ENCODE results near the gene TACR1.
"Not testable (repeated sequence)": the region's sequence is repeated elsewhere in the genome, so short reads cannot be mapped to it uniquely, and the experiment has no call there.

Gene TACR1

GRCh38 chr2:75162259-75162658, 37.1 kb downstream of the TACR1 start:
- no peak for TF ChIP-seq CTCF (conservative IDR thresholded peaks at IDR 0.05)
- no peak overlapping the region for H3K27ac ChIP-seq

GRCh38 chr2:75157435-75157834, 41.9 kb downstream of the TACR1 start:
- H3K27ac ChIP-seq, result no peak overlapping the region
- TF ChIP-seq CTCF (conservative IDR thresholded peaks at IDR 0.05), result peak; percentile 75

GRCh38 chr2:75155115-75155514, 44.2 kb downstream of the TACR1 start:
- TF ChIP-seq CTCF (conservative IDR thresholded peaks at IDR 0.05), result no peak
- no peak overlapping the region for H3K27ac ChIP-seq

- TF ChIP-seq CTCF (conservative IDR thresholded peaks at IDR 0.05), result no peak
- peak overlapping the region; percentile 69 for H3K27ac ChIP-seq
These were observed 46.1 kb downstream of the TACR1 start for GRCh38 chr2:75153221-75153620.

GRCh38 chr2:75152243-75152642, 47.1 kb downstream of the TACR1 start:
- H3K27ac ChIP-seq, result not testable (repeated sequence)

GRCh38 chr2:75147884-75148283, 51.4 kb downstream of the TACR1 start:
- not testable (repeated sequence) for H3K27ac ChIP-seq

- H3K27ac ChIP-seq, result no peak overlapping the region
- no peak for TF ChIP-seq CTCF (conservative IDR thresholded peaks at IDR 0.05)
These were observed 52.6 kb downstream of the TACR1 start for GRCh38 chr2:75146606-75147332.

- H3K27ac ChIP-seq, result not testable (repeated sequence)
These were observed 53.1 kb downstream of the TACR1 start for GRCh38 chr2:75146221-75146605.

- no peak for TF ChIP-seq CTCF (conservative IDR thresholded peaks at IDR 0.05)
- H3K27ac ChIP-seq, result no peak overlapping the region
These were observed 57.2 kb downstream of the TACR1 start for GRCh38 chr2:75142081-75142480.
